Common myeloid progenitor, CD34-positive (primary cell): ENCODE measurements around the gene HES5.

ENCODE experiments used
- CTCF ChIA-PET: fragments of 350-600 bp; sonication (Branson Sonifier 250); formaldehyde crosslinking; loops from one replicate; lab custom pipeline; 2021; ENCODE audit warnings: antibody characterized with exemption; lab: Charles Lee
- POLR2A ChIA-PET: fragments of 350-600 bp; sonication (Branson Sonifier 250); formaldehyde crosslinking; loops from one replicate; lab custom pipeline; 2021; ENCODE audit warnings: antibody characterized with exemption; lab: Charles Lee
- DNase-seq, 3 donors: peaks; one replicate each; pipeline versions ENCODE4 v3.0.0 to v3.0.0-alpha.2; 2013
- H3K27ac ChIP-seq, 2 experiments: 1 replicate in 1 of 2; 2 replicates in 1 of 2; pipeline ENCODE4 v1.7.0; 2013; ENCODE audit warnings: inconsistent platforms in 2 of 2, low read length in 2 of 2, mild to moderate bottlenecking in 2 of 2, low read depth in 1 of 2, moderate library complexity in 1 of 2; ENCODE audit not compliant: severe bottlenecking in 2 of 2, insufficient read depth in 1 of 2, poor library complexity in 1 of 2
- H3K27me3 ChIP-seq, 5 experiments: replicated peaks in 2 of 5; 1 replicate in 3 of 5; 2 replicates in 2 of 5; pipeline versions ENCODE4 v1.6.1 to v1.7.0; 2013; ENCODE audit warnings: low read length in 4 of 5, mild to moderate bottlenecking in 2 of 5, moderate library complexity in 2 of 5, inconsistent platforms in 1 of 5; ENCODE audit not compliant: insufficient read depth in 5 of 5, control insufficient read depth in 4 of 5
- H3K36me3 ChIP-seq, 4 experiments: 1 replicate in 2 of 4; 2 replicates in 2 of 4; pipeline versions ENCODE4 v1.6.1 to v1.7.0; 2013; ENCODE audit warnings: low read length in 3 of 4, control low read depth in 1 of 4, mild to moderate bottlenecking in 1 of 4; ENCODE audit not compliant: control insufficient read depth in 4 of 4, insufficient read depth in 4 of 4
- H3K4me1 ChIP-seq, 4 experiments: 1 replicate in 3 of 4; 2 replicates in 1 of 4; pipeline versions ENCODE4 v1.6.1 to v1.7.1; 2013; ENCODE audit warnings: low read length in 3 of 4, mild to moderate bottlenecking in 3 of 4, control low read depth in 1 of 4, inconsistent platforms in 1 of 4, moderate library complexity in 1 of 4; ENCODE audit not compliant: control insufficient read depth in 4 of 4, insufficient read depth in 4 of 4; ENCODE audit errors: control extremely low read depth in 1 of 4
- H3K4me3 ChIP-seq, 7 experiments: 1 replicate in 4 of 7; 2 replicates in 3 of 7; pipeline versions ENCODE4 v1.5.1 to v1.7.0; 2013; ENCODE audit warnings: mild to moderate bottlenecking in 7 of 7, low read length in 6 of 7, moderate library complexity in 6 of 7, inconsistent platforms in 2 of 7, low read depth in 2 of 7, control low read depth in 1 of 7; ENCODE audit not compliant: insufficient read depth in 4 of 7, control insufficient read depth in 1 of 7; ENCODE audit errors: extremely low read depth in 1 of 7
- H3K9me3 ChIP-seq, 5 experiments: 1 replicate in 4 of 5; 2 replicates in 1 of 5; pipeline versions ENCODE4 v1.6.1 to v1.7.1; 2013; ENCODE audit warnings: low read length in 4 of 5, mild to moderate bottlenecking in 2 of 5, inconsistent platforms in 1 of 5, low read depth in 1 of 5, moderate library complexity in 1 of 5; ENCODE audit not compliant: control insufficient read depth in 4 of 5, insufficient read depth in 2 of 5; ENCODE audit errors: control extremely low read depth in 1 of 5
- WGBS: methylation state at CpG from one replicate; pipeline ENCODE4 v1.1.5; 2013; ENCODE audit not compliant: insufficient coverage; 5-methylcytosine and 5-hydroxymethylcytosine counted together

HES5 gene

GRCh38 chr1:2492091-2492490 lies 38.0 kb downstream of the HES5 start:
- ChIA-PET CTCF (no interaction called here), POLR2A (no interaction called here)
- H3K9me3 ChIP-seq: peaks cover 0 to 15% (median 9%) of the 10 kb centered on the region in 5 experiments
- H3K4me3 ChIP-seq: no peak overlapping the region
- peaks cover 0 to 6% (median 2%) of the 10 kb centered on the region in 4 experiments for H3K4me1 ChIP-seq
- WGBS: 80% methylated on average over 10 of the region's 13 CpGs
- H3K36me3 ChIP-seq: no peaks in the 10 kb centered on the region
- no peak for DNase-seq
- peaks cover 0 to 5% (median 0%) of the 10 kb centered on the region in 5 experiments for H3K27me3 ChIP-seq
- H3K27ac ChIP-seq: no peak overlapping the region

- Histone ChIP-seq H3K9me3 (peaks cover 0 to 15% (median 9%) of the 10 kb centered on the region in 5 experiments), H3K27me3 (peaks cover 0 to 5% (median 0%) of the 10 kb centered on the region in 5 experiments), H3K36me3 (no peaks in the 10 kb centered on the region), H3K27ac (no peak overlapping the region), H3K4me1 (peaks cover 0 to 6% (median 2%) of the 10 kb centered on the region in 4 experiments), H3K4me3 (no peak overlapping the region)
- DNase-seq: no peak
- ChIA-PET CTCF (no interaction called here), POLR2A (interaction anchor here (0.6 kb wide), 1 partner anchor 933 kb away, joined by 3 read pairs; no protein-coding TSS in a partner anchor)
- WGBS: 91% methylated on average over 9 of the region's 14 CpGs
Measured at GRCh38 chr1:2489615-2490014, 40.4 kb downstream of the HES5 start.

- Histone ChIP-seq H3K4me3 (no peak overlapping the region), H3K36me3 (no peaks in the 10 kb centered on the region), H3K27ac (no peak overlapping the region), H3K9me3 (peaks cover 0 to 15% (median 9%) of the 10 kb centered on the region in 5 experiments), H3K4me1 (peaks cover 0 to under 1% (median under 1%) of the 10 kb centered on the region in 4 experiments), H3K27me3 (peaks cover 0 to 3% (median 0%) of the 10 kb centered on the region in 5 experiments)
- 95% methylated on average over 2 of the region's 2 CpGs for WGBS
- CTCF ChIA-PET: interaction anchor here (1.4 kb wide), 1 partner anchor 21 kb away, joined by 3 read pairs; no protein-coding TSS in a partner anchor
- DNase-seq: no peak
- POLR2A ChIA-PET: no interaction called here
Measured at GRCh38 chr1:2488688-2489087, 41.4 kb downstream of the HES5 start.

GRCh38 chr1:2486558-2486957 lies 43.5 kb downstream of the HES5 start:
- Histone ChIP-seq H3K27me3 (no peaks in the 10 kb centered on the region), H3K9me3 (peaks cover 0 to 15% (median 9%) of the 10 kb centered on the region in 5 experiments), H3K4me3 (no peak overlapping the region), H3K27ac (no peak overlapping the region), H3K36me3 (no peaks in the 10 kb centered on the region), H3K4me1 (no peaks in the 10 kb centered on the region)
- CTCF ChIA-PET: no interaction called here
- no peak for DNase-seq
- POLR2A ChIA-PET: no interaction called here
- WGBS: 92% methylated on average over 7 of the region's 9 CpGs

- Histone ChIP-seq H3K27me3 (no peaks in the 10 kb centered on the region), H3K36me3 (no peaks in the 10 kb centered on the region), H3K27ac (no peak overlapping the region), H3K4me3 (no peak overlapping the region), H3K9me3 (peaks cover 0 to 15% (median 9%) of the 10 kb centered on the region in 5 experiments), H3K4me1 (no peaks in the 10 kb centered on the region)
- 100% methylated on average over 2 of the region's 4 CpGs for WGBS
- POLR2A ChIA-PET: no interaction called here
- CTCF ChIA-PET: no interaction called here
- no peak for DNase-seq
Measured at GRCh38 chr1:2486041-2486440, 44.0 kb downstream of the HES5 start.

GRCh38 chr1:2483970-2484369 lies 46.1 kb downstream of the HES5 start:
- H3K27me3 ChIP-seq: no peaks in the 10 kb centered on the region
- ChIA-PET CTCF (no interaction called here), POLR2A (no interaction called here)
- H3K36me3 ChIP-seq: no peaks in the 10 kb centered on the region
- 97% methylated on average over 8 of the region's 16 CpGs for WGBS
- no peak overlapping the region for H3K4me3 ChIP-seq
- no peaks in the 10 kb centered on the region for H3K4me1 ChIP-seq
- no peak for DNase-seq
- no peak overlapping the region for H3K27ac ChIP-seq
- peaks cover 0 to 11% (median 4%) of the 10 kb centered on the region in 5 experiments for H3K9me3 ChIP-seq

GRCh38 chr1:2483026-2483425 lies 47.0 kb downstream of the HES5 start:
- ChIA-PET CTCF (no interaction called here), POLR2A (no interaction called here)
- Histone ChIP-seq H3K4me1 (peaks cover 0 to 3% (median 0%) of the 10 kb centered on the region in 4 experiments), H3K9me3 (peaks cover 0 to 1% (median 0%) of the 10 kb centered on the region in 5 experiments), H3K36me3 (no peaks in the 10 kb centered on the region), H3K27me3 (no peaks in the 10 kb centered on the region), H3K4me3 (no peak overlapping the region), H3K27ac (no peak overlapping the region)
- DNase-seq: no peak
- WGBS: 92% methylated on average over 13 of the region's 13 CpGs
